SHP77 treated with DMSO at 0.1 percent for 48 hours (cell line): Measurements from ENCODE around the gene SETX.

Experiments used
- DNase-seq: peaks from one replicate; lab custom pipeline; 2025; lab: John Stamatoyannopoulos, UW

The SETX gene

GRCh38 chr9:132357764-132358163 is 3.0 kb upstream of the SETX start:
- DNase-seq = no peak

DNA sequence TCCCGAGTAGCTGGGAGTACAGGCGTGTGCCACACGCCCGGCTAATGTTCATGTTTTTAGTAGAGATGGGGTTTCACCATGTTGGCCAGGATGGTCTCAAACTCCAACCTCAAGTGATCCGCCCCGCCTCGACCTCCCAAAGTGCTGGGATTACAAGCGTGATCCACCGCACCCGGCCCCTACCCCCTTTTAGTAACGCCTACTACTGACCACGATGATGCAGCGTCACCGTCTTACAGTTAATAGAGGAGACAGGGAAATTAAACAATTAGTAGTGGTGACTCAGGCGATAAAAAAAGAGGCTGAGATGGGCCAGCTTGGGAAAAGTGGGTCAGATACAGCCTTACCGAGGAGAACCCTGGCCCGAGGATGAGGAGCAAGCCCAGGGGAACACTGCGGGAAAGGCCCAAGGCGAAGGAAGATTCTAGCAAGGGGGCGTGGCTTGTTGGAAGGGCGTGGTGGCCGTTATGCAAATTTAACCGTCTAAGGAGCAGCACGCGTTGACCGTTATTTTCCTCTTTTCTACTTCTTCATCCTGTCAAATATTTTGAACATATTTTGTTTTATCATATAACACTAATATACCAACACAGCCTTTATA is 1.6 kb upstream of the SETX start:
- no peak for DNase-seq

- no peak for DNase-seq
These were observed 3.3 kb downstream of the SETX start for GRCh38 chr9:132351404-132352045.

DNA sequence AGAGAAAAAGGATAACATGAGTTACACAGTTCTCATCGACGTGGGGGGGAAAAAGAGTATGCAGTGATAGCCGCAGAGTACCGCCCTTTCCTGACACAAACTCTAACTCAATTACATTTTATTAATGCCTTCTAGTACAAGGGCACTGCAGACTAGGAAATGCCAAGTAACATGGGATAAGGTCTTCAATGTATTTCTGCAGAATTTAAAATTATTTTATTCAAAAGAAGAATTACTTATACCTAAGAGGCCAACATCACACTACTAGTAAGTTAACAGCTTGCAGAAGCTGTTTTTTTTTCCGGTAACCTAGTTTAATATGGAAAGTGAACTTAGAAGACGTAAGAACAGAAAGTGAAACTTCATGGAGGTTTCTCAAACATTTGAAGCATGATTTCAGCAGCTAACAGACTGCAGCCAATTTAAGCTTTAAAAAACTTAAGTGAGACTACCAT is 3.9 kb downstream of the SETX start:
- DNase-seq = no peak

GRCh38 chr9:132348676-132349075 is 6.1 kb downstream of the SETX start:
- DNase-seq = no peak

GRCh38 chr9:132346177-132346576 is 8.6 kb downstream of the SETX start:
- no peak for DNase-seq

DNA sequence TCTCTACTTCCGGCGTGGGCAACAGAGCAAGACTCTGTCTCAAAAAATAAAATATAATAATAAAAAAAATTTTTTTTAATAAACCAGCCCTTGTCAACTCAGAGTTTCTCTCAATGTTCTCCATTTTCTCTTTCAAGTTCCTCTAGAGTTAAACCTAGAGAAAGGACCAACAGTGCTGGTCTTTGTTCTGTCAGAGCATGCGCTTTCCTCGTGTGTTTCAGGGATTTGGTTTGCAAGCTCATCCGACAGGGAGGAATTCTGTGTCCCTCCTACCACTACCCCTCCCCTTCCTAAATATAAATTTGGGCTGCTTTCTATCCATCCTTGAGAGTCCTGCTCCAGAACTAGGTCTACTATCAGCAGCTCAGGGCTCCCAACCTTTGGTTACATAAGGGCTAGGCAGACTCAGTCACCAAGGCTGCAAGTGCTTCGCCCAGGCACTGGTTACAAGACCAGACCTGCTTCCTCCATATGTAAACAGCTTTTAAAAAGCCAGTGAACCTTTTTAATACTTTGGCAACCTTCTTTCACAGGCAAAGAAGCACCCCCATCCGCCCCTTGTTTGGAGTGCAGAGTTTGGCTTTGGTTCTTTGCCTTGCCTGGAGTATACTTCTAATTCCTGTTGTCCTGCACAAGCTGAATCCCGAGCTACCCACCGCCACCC is 13.5 kb downstream of the SETX start:
- DNase-seq = no peak

DNA sequence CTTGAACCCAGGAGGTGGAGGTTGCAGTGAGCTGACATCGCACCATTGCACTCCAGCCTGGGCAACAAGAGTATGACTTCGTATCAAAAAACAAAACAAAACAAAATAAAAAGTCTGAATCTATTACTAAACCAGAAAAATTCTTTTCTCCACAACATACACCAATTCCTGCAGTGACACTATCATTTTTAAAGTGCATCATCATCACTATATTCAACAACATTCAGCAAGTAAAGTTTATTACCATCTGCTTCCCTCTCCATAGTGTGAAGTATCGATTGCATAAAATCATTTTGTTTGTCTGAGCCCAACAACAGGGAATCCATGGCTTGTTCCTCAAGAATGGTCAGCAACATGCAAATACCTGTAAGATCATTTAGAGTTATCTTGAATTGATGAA is 20.4 kb downstream of the SETX start:
- DNase-seq = no peak

DNA sequence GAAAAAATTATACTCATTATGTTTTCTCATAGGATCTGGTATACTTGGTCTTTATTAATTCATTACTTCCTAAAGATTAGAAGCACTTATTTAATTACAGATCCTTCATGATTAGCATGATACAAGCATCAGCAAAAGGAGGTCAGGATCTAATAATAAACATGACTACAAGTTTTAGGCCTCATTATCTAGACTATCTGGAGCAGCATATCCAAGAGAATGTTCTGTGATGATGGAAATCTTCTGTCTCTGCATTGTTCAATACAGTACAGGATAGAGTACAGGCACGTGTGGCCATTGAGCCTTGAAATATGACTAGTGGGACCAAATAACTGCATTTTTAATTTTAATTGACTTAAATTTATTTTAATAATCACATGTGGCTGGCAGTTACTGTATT is 21.2 kb downstream of the SETX start:
- no peak for DNase-seq

DNA sequence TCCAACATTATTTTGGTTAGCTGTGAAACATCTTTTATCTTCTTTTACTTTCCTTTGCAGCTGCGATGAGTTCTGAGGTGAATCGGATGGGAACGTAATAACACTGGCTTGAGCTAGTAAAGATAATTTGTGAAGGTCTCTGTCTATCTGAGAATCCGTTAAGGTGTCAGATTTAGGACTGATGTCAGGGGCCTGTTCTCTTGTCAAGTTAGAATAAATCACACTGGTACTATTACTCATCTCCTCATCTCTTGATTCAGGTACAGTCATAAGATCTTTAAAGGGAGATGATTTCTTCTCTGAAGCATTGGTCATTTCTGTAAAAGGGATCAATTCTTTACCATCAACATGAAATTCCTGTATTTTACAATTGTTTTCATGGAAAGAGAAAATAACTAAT is 26.2 kb downstream of the SETX start:
- DNase-seq = no peak

DNA sequence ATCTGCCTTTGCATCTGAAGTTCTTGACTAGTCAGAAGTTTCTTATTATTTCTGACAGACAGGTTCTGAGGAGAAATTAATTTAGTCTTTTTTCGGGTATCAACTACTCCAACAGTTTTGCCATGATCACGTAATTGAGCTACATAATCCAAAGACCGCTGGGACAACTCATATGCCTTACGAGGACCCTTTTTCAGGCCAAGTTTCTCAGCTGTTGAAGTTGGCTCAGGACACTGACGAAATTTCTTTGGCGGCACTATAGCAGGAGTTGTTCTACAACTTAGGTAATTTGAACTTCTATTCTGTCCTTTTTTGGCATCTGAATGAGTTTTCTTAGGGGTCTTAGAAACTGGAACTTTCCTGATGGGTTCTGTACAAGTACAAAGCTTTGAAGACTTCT is 27.2 kb downstream of the SETX start:
- DNase-seq = no peak

DNA sequence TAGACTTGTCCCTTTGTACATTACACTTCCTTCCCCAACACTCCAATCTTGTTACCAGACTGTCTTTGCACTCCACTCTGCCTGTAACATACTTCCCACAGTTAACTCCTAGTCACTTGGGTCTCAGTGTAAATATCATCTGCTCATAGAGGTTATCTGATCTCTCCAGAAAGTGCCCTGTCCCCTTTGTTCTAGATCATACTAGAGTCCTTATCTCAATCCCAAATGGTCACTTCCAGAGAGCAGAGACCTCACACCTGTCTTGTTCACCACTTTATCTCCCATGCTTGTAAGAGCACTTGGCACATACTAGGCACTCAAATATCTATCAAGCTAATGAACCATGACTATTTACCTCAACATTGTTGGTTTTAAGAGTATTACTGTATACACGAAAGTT is 30.4 kb downstream of the SETX start:
- no peak for DNase-seq

DNA sequence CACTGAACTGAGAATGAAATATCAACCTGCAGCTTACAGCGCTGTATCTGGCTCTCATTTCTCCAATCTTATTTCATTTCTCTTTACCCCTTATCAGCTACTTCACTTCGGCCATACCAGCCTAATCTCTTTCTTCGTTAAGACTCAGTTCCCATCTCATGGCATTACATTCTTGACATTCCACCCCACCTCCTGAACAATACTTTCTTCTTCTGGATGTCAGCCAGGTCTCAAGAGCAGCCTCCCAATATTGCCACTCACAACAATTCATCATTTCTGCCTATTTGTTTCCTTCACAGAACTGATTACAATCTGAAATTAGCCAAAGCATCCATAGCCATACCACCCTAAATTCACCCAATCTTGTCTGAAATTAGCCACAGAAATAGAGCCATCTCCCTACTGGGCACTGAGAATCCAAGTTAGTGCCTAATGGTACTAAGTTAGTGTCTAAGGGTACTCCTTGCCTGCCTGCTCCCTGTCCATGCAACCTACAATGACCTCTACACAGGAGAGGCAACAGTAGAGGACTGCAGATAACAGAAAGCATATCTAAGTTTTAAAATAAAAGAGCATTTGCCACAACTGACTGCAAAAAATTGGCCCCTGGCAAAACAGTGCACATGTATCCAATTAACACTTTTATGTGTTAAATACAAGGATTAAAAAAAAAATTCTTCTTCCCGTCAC is 35.2 kb downstream of the SETX start:
- no peak for DNase-seq

GRCh38 chr9:132312873-132313272 is 41.9 kb downstream of the SETX start:
- no peak for DNase-seq

DNA sequence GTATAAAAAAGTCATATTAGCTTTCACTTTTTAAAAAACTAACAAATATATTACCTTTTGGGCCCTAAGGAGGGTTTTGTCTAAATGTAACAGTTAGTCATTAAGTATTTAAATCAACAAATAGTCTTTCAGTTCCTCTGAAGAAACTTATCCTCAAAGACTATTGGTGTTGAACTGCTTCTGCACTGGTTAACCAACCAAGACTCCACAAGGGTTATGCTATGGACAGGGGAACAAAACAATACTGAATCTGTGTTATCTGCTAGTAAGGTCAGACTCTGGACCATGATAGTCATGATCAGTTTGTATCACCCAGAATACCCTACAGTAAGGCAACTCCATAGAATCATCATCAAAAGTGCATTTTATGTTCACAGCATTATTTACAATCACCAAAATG is 42.4 kb downstream of the SETX start:
- DNase-seq = no peak

DNA sequence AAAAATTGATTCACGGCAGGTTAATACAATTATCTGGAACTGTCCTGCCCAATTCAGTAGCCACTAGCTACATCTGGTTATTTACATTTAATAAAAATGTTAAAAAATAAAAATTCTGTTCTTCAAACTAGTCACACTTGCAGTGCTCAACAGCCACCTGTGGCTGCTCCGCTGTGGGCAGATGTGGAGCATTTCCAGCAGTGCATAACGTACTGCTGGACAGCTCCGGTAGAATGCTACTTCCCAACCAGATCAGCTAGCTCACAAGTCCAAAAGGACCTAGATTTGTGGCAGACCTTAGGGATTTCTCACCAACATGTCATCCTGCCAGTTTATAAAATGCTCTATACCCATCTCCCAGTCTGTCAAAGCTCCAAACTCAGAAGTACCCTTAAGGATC is 42.8 kb downstream of the SETX start:
- no peak for DNase-seq

GRCh38 chr9:132309056-132309455 is 45.7 kb downstream of the SETX start:
- DNase-seq = no peak

- DNase-seq = no peak
These were observed 53.3 kb downstream of the SETX start for GRCh38 chr9:132301521-132301920.

- no peak for DNase-seq
These were observed 55.6 kb downstream of the SETX start for GRCh38 chr9:132299221-132299620.

DNA sequence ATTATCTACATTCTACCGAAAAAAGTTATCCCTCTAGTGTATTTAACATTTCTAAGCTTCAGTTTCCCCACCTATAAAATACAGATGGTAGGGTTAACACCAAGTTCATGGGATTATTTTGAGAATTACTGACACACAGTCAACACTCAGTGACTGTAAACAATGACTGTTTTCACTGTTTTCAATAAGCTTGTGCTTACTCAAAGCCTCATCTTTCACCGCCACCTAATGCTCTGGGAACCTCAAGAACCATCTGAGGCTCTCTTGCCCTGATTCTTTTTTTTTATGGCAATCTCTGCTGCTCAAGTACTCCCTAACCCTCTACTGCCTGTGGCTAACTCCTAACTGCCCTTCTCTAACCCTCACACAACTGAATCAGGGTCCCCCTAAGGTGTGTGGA is 59.6 kb downstream of the SETX start:
- no peak for DNase-seq

DNA sequence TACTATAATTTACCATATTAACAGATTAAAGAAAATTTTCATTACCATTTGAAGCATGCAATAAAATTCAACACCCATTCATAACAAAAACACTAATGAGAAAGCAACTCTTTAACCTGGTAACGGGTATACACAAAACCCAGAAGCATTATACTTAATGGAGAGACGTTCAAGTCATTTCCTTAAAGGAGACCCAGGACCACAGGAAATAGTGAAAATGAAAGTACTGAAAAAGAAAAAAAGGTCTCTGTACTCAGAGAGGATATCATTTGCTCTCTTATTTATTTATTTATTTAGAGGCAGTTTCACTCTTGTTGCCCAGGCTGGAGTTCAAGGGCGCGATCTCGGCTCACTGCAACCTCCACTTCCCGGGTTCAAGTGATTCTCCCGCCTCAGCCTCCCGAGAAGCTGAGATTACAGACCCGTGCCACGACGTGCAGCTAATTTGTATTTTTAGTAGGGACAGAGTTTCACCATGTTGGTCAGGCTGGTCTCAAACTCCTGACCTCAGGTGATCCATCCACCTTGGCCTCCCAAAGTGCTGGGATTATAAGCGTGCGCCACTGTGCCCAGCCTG is 61.6 kb downstream of the SETX start:
- DNase-seq = no peak

GRCh38 chr9:132288966-132289365 is 65.8 kb downstream of the SETX start:
- DNase-seq = no peak

- DNase-seq = no peak
These were observed 66.4 kb downstream of the SETX start for GRCh38 chr9:132288361-132288760.
